Stimulated activated naive B cell treated with anti-CD40 and anti-IgM and Interleukin-4, amounts not matched to agents 10 μg/mL and 1 μg/mL and 100 μg/mL, for 72 hours (primary cell): ENCODE measurements around the gene BTBD19.
A peak's percentile ranks its signal among the peaks of the same experiment; 100 is the strongest.
"Not testable (repeated sequence)": the region's sequence is repeated elsewhere in the genome, so short reads cannot be mapped to it uniquely, and the experiment has no call there.

ENCODE experiments used
- ATAC-seq, 2 donors: fragments of 150-1000 bp; cut with Tn5 transposase; replicated peaks; 2 replicates each; pipeline ENCODE4 v1.10.0; 2021; ENCODE audit warnings: moderate library complexity in 1 of 2
- DNase-seq: peaks from one replicate; pipeline ENCODE4 v3.0.0; 2021
- H3K27ac Mint-ChIP-seq: one replicate; pipeline ENCODE4 v1.8.0; 2022; ENCODE audit warnings: mild to moderate bottlenecking, mixed read lengths
- H3K27me3 Mint-ChIP-seq, 2 donors: one replicate each; pipeline ENCODE4 v1.8.0; 2022; ENCODE audit warnings: mixed read lengths in 2 of 2
- H3K36me3 Mint-ChIP-seq, 2 donors: one replicate each; pipeline ENCODE4 v1.8.0; 2022; ENCODE audit warnings: mixed read lengths in 2 of 2, mild to moderate bottlenecking in 1 of 2
- H3K4me1 Mint-ChIP-seq, 2 donors: one replicate each; pipeline ENCODE4 v1.8.0; 2022; ENCODE audit warnings: mixed read lengths in 2 of 2, mild to moderate bottlenecking in 1 of 2
- H3K4me3 Mint-ChIP-seq, 2 donors: one replicate each; pipeline ENCODE4 v1.8.0; 2022; ENCODE audit warnings: mild to moderate bottlenecking in 2 of 2, mixed read lengths in 2 of 2, moderate library complexity in 1 of 2
- H3K9me3 Mint-ChIP-seq, 2 donors: one replicate each; pipeline ENCODE4 v1.8.0; 2022; ENCODE audit warnings: mixed read lengths in 2 of 2, mild to moderate bottlenecking in 1 of 2

BTBD19 gene, protein sequence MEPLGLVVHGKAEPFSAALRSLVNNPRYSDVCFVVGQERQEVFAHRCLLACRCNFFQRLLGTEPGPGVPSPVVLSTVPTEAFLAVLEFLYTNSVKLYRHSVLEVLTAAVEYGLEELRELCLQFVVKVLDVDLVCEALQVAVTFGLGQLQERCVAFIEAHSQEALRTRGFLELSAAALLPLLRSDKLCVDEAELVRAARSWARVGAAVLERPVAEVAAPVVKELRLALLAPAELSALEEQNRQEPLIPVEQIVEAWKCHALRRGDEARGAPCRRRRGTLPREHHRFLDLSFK

DNA sequence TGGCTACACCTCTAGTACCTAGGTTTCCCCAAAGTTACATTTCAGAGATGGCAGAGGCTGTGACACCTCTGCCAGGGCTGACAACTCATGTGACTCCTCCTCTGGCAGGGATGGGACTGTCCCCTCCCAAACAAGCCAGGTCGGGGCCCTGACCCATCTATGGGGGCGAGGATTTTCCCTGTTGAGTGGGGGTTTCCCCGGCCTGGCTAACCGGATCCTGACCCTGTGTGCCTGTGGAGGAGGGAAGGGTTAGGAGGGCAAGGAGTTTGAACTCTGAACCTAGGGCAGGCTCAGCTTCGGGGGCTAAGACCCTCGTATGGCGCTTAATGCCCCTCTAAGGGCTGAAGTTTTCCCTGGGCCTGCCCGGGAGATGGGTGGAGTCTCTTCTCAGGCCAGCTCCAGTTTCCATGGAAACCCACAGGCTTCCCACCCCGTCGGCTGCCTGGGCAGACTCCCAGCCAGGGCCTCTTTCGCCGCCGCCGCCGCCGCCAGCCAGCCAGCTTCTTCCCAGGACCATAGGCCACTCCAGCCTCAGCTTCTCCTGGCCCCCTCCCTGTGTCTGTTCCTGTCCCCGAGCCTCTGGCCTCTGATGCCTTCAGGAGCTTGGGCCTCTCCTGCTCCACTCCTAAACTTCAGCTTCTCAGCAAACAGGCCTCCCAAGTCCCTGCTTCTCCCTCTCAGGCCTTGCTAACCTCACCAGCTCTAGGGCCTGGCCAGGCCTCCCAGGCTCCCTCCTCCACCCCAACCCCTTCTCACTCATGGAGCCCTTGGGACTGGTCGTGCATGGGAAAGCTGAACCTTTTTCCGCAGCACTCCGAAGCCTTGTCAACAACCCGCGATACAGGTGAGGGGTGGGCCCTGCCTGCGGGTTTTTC is at the start of gene BTBD19:
BTBD19 (plus strand) TSS at position 461 of the 875 bp plus-strand sequence; CDS start at position 759, 298 bp downstream.
- peak; percentile 86 for DNase-seq
- Mint-ChIP-seq H3K27ac (peak within 1 kb of the TSS; percentile 99), H3K27me3 (no peaks in the 10 kb centered on the region), H3K4me1 (peaks cover 69 to 93% of the 10 kb centered on the region in 2 donors), H3K4me3 (peak within 1 kb of the TSS; percentile 68), H3K36me3 (peaks cover 28 to 55% of the 10 kb centered on the region in 2 donors), H3K9me3 (no peaks in the 10 kb centered on the region)
- peak; percentile 56 for ATAC-seq

DNA sequence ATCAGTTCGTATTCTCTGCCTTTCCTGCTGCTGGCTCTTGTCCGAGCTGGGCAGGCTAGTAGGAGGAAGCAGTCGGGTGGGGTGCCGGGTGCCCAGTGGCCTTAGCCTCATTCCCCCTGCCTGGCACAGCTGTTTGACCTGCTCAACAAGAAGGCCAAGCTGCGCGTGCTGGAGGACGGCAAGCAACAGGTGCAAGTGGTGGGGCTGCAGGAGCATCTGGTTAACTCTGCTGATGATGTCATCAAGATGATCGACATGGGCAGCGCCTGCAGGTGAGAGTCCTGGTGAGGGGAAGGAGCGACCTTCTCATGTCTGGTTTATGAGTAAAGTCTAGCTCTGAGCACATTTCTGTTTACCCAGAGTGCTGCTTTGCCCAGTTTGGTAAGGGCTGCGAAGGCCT is 49.2 kb upstream of the BTBD19 start:
- no peaks in the 10 kb centered on the region for H3K27me3 Mint-ChIP-seq
- no peak for ATAC-seq
- peaks cover 6 to 19% of the 10 kb centered on the region in 2 donors for H3K36me3 Mint-ChIP-seq
- H3K27ac Mint-ChIP-seq: no peak overlapping the region
- peaks cover 11 to 14% of the 10 kb centered on the region in 2 donors for H3K4me1 Mint-ChIP-seq
- H3K4me3 Mint-ChIP-seq: no peak overlapping the region
- DNase-seq: no peak
- no peaks in the 10 kb centered on the region for H3K9me3 Mint-ChIP-seq

DNA sequence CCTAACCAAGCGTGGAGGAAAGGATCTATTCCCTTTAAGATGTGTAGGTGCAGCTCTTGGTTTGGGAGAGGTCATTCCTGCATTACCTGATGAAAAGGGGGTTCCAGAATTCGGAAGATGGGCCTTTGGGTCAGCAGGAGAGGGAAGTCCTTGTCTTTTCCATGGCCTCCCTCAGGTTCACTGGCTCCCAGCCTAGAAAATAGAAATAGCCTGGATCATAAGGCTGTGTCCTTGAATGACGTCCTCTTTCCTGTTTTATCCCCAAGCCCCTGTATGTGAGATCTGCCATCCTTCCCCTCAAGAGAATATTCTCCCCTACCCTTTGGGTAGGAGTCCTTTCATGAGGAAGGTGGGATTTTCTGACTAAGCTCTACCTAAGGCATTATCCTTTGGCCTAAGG is 47.4 kb upstream of the BTBD19 start:
- ATAC-seq (no peak), DNase-seq (no peak)
- H3K9me3 Mint-ChIP-seq: no peaks in the 10 kb centered on the region
- peaks cover 6 to 19% of the 10 kb centered on the region in 2 donors for H3K36me3 Mint-ChIP-seq
- peaks cover 9 to 10% of the 10 kb centered on the region in 2 donors for H3K4me1 Mint-ChIP-seq
- H3K27me3 Mint-ChIP-seq: no peaks in the 10 kb centered on the region
- H3K4me3 Mint-ChIP-seq: no peak overlapping the region
- no peak overlapping the region for H3K27ac Mint-ChIP-seq

DNA sequence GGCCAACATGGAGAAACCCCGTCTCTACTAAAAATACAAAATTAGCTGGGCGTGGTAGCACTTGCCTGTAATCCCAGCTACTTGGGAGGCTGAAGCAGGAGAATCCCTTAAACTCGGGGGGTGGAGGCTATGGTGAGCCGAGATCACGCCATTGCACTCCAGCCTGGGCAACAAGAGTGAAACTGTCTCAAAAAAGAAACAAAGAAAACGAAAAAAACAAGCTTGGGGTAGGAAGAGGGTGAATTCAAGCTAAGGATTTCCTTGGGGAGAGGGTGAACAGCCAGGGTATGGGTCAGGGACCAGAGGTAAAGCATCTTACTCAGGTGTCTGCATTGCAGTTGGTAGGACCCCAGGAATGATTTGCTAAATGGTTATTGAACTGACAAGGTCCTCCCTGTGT is 41.9 kb upstream of the BTBD19 start:
- H3K4me3 Mint-ChIP-seq, H3K36me3 Mint-ChIP-seq, DNase-seq, ATAC-seq, H3K4me1 Mint-ChIP-seq, H3K27me3 Mint-ChIP-seq, H3K9me3 Mint-ChIP-seq, H3K27ac Mint-ChIP-seq: not testable (repeated sequence)

DNA sequence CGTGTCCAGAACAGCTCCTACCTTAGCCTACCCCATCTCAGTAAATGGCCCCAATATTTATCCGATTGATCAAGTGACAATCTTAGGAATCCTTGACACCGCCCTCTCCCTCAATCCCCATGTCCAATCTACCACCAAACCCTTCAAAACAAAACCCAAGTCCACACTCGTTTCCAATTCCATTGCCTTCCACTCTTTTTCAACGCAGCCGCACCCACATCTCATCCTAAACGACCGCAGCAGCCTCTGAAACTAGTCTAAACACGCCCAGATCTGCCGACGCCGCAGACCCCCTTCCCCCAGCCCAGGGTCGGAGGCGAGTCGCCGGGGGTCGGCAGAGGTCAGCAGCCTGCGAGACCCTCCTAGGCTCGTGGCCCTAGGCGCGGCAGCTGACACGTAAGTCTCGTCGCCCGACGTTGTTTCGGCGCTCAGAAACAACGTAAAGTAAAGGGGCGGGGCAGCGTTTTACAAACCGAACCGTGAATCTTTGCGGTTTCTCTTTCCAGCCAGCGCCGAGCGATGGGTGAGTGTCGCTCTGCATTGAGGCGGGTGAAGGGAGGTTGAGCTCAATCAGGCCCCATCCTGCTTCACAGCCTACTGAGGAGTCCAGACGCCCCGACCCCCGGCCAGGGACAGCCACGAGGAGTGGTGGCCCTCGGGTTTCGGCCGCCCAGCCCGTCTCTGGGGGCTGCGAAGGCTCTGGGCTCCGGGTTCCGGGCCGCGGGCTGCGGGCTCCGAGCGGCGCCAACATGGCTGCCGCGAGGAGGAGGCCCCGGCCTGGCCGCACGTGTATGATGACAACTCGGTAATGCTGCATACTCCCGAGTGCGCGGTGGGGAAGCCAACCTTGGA is 33.0 kb upstream of the BTBD19 start, which contains the start of gene RPS8:
RPS8 (plus strand) TSS at position 463 of the 852 bp plus-strand sequence; CDS start at position 520, 57 bp downstream.
- Mint-ChIP-seq H3K27ac (peak within 1 kb of the TSS; percentile 96), H3K4me1 (peaks cover 25 to 39% of the 10 kb centered on the region in 2 donors), H3K27me3 (no peaks in the 10 kb centered on the region), H3K9me3 (no peaks in the 10 kb centered on the region), H3K4me3 (peak within 1 kb of the TSS; percentile 88 to 92), H3K36me3 (peaks cover 45 to 54% of the 10 kb centered on the region in 2 donors)
- ATAC-seq: peak; percentile 81 to 91
- peak; percentile 84 for DNase-seq

DNA sequence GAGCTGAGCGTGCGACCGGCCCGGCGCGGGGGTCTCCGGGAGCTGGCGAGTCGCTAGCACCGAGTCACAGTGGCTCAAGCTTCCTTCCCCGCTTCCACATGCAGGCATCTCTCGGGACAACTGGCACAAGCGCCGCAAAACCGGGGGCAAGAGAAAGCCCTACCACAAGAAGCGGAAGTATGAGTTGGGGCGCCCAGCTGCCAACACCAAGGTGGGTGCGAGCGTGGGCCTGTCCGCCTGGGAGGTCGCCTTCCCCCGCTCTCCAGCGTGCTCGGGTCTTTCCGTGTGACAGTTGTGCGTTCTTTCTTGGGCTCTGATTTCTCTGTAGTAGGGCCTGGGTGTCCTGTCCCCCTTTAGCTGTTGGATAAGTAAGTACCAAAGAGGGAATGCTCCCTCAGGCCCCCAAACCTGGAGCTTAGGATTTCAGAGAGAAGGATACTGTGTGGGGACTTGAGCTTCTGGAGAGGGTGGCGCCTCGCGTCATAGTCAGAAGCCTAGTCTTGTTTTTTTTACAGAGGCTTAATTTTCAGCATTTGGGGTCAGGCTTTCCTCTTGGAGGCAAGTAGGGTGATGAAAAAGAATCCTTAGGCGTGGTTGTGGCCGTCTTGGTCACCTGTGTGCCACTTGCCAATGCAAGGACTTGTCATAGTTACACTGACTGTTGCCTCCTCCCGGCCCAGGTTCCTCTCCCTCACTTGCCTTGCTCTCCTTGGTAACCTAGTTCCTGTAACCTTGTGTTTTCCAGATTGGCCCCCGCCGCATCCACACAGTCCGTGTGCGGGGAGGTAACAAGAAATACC is 32.2 kb upstream of the BTBD19 start:
- Mint-ChIP-seq H3K36me3 (peaks cover 51 to 62% of the 10 kb centered on the region in 2 donors), H3K4me3 (peak overlapping the region; percentile 88 to 92), H3K9me3 (no peaks in the 10 kb centered on the region), H3K27me3 (no peaks in the 10 kb centered on the region), H3K4me1 (peaks cover 29 to 39% of the 10 kb centered on the region in 2 donors), H3K27ac (peak overlapping the region; percentile 96)
- ATAC-seq (peak; percentile 32 to 49), DNase-seq (peak; percentile 34)

DNA sequence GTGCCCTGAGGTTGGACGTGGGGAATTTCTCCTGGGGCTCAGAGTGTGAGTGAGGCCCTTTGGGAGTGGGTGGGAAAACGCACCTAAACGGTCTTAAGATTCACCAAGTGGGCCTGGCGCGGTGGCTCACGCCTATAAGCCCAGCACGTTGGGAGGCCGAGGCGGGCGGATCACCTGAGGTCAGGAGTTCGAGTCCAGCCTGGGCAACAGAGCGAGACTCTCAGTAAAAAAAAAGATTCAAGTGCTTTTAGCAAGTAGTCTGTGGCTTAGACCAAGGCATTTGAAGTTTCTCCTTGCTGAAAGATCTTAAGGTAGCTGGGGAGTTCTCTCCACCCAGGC is 31.6 kb upstream of the BTBD19 start:
- Mint-ChIP-seq H3K4me3 (peak overlapping the region; percentile 88 to 92), H3K9me3 (no peaks in the 10 kb centered on the region), H3K27ac (peak overlapping the region; percentile 96), H3K36me3 (peaks cover 57 to 68% of the 10 kb centered on the region in 2 donors), H3K27me3 (no peaks in the 10 kb centered on the region), H3K4me1 (peaks cover 32 to 44% of the 10 kb centered on the region in 2 donors)
- ATAC-seq: no peak
- DNase-seq: no peak

DNA sequence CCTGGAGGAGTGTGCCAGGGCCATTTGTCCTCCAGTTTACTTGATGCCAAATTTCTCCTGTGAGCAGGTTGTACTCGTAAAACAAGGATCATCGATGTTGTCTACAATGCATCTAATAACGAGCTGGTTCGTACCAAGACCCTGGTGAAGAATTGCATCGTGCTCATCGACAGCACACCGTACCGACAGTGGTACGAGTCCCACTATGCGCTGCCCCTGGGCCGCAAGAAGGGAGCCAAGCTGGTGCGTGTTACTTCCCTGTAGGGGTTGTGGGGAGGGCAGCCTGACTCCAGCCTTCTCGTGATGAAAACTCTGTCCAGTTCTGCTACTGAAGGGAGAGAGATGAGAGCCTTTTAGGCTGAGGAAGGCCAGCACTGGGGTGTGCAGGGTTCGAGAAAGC is 30.8 kb upstream of the BTBD19 start:
- H3K27me3 Mint-ChIP-seq: no peaks in the 10 kb centered on the region
- peaks cover 63 to 74% of the 10 kb centered on the region in 2 donors for H3K36me3 Mint-ChIP-seq
- no peak for ATAC-seq

DNA sequence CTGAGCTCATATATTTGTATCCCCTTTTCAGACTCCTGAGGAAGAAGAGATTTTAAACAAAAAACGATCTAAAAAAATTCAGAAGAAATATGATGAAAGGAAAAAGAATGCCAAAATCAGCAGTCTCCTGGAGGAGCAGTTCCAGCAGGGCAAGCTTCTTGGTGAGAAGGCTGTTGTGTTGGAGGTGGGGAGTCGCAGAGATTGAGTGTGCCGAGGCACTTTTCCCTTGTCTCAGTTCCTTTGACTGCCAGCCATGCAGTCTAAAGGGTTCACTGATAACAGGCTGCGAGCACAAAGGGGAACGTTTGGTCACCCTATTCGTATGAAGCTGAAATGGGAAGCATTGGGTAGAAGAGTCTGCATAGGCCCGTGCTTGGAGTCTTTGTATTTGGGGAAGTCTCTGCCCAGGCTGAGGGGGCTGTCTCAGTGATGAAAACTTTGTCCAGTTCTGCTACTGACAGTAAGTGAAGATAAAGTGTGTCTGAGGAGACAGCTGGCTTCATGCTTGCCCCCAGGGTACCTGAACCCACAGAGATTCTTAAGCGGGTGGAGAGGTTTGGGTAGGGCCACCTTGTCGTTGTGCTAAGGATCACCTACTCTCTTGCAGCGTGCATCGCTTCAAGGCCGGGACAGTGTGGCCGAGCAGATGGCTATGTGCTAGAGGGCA is 30.2 kb upstream of the BTBD19 start:
- Mint-ChIP-seq H3K36me3 (peaks cover 63 to 75% of the 10 kb centered on the region in 2 donors), H3K27ac (peak overlapping the region; percentile 96), H3K9me3 (no peaks in the 10 kb centered on the region), H3K27me3 (no peaks in the 10 kb centered on the region), H3K4me3 (peak overlapping the region; percentile 88 to 92), H3K4me1 (peaks cover 33 to 58% of the 10 kb centered on the region in 2 donors)
- DNase-seq: no peak
- no peak for ATAC-seq

More for the DNA sequence above, 30.8 kb upstream of the BTBD19 start:
- peak overlapping the region; percentile 88 to 92 for H3K4me3 Mint-ChIP-seq
- peak overlapping the region; percentile 96 for H3K27ac Mint-ChIP-seq
- peaks cover 32 to 52% of the 10 kb centered on the region in 2 donors for H3K4me1 Mint-ChIP-seq
- H3K9me3 Mint-ChIP-seq: no peaks in the 10 kb centered on the region
- DNase-seq: no peak

DNA sequence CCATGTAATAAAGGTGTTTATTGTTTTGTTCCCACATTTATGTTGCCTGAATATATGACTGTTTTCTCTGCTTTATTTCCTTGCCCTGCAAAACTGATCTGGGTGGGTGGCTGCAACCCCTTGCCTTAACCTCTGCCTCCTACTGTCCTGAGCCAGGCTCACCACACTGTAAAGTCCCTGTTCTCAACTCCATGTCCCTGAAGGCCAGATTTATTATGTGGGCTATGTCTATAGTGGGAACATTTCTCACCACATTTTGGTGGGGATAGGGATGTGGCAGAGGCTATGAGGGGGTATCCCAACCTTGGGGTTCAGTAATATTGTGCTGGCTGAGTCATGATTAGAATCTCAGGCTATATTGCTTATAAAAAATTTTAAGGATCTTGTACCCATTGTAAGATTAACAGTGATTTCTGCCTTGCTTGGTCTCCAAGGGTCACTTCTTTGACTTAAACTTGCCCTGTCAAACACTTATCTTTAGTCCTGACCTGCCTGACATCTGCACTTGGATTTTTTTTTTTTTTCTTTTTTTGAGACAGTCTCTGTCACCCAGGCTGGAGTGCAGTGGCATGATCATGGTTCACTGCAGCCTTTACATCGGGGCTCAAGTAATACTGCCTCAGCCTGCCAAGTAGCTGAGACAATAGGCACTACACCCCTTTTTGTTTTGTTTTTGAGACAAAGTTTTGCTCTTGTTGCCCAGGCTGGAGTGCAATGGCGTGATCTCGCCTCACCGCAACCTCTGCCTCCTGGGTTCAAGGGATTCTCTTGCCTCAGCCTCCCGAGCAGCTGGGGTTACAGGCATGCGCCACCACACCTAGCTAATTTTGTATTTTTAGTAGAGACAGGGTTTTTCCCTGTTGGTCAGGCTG is 29.4 kb upstream of the BTBD19 start:
- Mint-ChIP-seq H3K27ac (peak overlapping the region; percentile 91), H3K36me3 (peaks cover 65 to 76% of the 10 kb centered on the region in 2 donors), H3K27me3 (no peaks in the 10 kb centered on the region), H3K9me3 (no peaks in the 10 kb centered on the region), H3K4me3 (peak overlapping the region; percentile 46 to 78), H3K4me1 (peaks cover 37 to 66% of the 10 kb centered on the region in 2 donors)
- no peak for ATAC-seq
- DNase-seq: no peak

DNA sequence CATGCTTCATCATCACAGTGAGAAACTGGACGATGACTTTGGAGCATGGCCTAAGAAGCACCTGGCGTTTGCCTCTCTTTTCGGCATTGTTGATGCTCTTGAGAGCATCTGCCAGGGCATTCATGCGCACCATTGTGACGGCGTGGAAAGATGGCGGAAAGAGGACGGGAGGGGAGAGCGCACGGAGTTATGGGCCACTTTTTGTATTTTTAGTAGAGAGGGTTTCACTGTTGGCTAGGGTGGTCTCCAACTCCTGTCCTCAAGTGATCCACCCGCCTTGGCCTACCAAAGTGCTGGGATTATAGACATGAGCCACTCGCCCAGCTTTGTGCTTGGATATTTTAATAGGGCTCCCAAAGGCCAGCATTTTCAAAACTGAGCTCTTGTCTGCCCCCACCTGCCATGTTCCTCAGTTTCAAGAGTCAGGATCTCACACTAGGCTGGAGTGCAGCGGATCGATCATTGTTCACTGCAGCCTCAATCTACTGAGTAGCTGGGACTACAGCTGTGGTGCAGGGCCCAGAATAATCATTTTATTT is 27.7 kb upstream of the BTBD19 start:
- Mint-ChIP-seq H3K27me3 (no peaks in the 10 kb centered on the region), H3K4me3 (no peak overlapping the region), H3K9me3 (no peaks in the 10 kb centered on the region), H3K36me3 (peaks cover 62 to 70% of the 10 kb centered on the region in 2 donors), H3K27ac (peak overlapping the region; percentile 28), H3K4me1 (peaks cover 40 to 74% of the 10 kb centered on the region in 2 donors)
- ATAC-seq (no peak), DNase-seq (no peak)

DNA sequence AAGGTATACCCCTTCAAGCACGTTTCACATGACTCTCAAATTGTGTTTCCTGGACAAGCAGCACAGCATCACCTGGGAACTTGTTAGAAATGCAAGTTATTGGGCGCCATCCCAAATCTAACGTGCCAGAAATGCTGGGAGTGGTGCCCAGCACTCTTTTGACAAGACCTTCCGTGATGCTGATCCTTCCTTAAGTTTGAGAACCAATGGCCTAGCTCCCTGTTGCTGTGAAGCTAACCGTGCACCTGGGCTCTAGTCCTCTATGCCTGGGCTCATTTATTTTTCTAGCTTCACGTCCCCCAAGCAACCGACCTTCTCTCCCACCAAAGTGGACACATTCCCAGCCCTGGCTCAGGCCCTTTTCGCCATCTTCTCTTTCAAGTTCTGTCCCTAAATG is 24.6 kb upstream of the BTBD19 start:
- DNase-seq (no peak), ATAC-seq (no peak)
- H3K4me1 Mint-ChIP-seq: peaks cover 29 to 61% of the 10 kb centered on the region in 2 donors
- H3K9me3 Mint-ChIP-seq: no peaks in the 10 kb centered on the region
- H3K36me3 Mint-ChIP-seq: peaks cover 34 to 40% of the 10 kb centered on the region in 2 donors
- no peaks in the 10 kb centered on the region for H3K27me3 Mint-ChIP-seq
- H3K4me3 Mint-ChIP-seq: peak overlapping the region; percentile 67 to 80
- H3K27ac Mint-ChIP-seq: peak overlapping the region; percentile 59
